Measurements from ENCODE around the gene PSMD8.
"Not testable (repeated sequence)": the region's sequence is repeated elsewhere in the genome, so short reads cannot be mapped to it uniquely, and the experiment has no call there.

PSMD8 gene

DNA sequence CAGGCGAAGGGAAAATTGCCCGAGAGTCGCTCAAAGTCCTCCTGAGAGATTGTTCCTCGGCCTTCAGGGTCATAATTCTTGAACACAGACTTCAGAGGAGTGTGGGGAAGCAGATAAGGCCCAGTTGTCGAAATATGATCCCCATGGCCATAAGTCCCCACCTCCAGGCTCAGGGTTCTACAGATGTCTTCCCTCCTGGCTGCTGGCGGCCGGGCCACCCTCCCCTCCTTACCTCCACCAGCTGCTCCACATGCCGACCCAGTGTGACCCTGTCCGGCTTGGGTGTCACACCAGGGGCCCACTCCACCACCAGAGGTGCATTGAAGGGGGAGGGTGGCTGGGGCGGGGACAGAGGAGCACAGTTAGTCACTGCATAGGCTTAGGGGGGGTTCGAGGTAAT, 38.6 kb downstream of the PSMD8 start:
- DNase-seq = no peak

DNA sequence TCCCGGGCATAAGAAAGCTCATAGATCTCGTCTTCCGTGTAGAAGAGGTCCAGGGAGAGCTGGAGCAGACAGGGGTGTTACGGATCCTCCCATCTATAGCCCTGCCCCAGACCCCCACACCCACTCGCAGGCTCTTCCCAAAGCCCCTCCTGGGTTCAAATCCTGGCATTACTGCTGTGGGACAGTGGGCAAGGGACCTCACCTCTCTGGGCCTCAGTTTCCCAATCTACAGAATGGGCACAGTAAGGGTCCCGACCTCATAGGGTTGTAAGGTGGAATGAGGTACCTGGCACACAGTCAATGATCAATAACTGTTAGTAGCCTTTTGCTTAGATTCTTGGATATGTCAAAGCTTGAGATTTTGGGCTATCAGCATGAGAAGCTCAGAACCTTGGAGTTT, 39.0 kb downstream of the PSMD8 start:
- DNase-seq = no peak

DNA sequence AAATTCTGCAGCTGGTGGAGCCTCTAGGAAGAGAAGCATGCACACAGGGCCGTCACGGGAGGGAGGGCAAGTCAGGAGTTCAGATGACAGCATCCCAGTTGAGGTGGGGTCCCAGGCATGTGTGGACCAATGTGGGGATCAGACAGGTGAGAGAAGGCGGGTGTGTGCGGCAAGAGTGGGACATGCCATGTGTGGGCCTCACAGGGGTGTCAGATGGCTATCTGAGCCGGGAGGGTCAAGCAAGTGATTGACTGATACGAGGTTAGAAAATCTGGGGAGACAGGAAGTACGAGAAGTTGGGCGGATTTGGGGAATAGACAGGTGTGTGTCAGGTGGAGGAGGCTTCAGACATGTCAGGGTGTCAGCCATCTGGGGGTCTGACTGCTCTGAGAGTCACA, 42.8 kb downstream of the PSMD8 start:
- no peak for DNase-seq

DNA sequence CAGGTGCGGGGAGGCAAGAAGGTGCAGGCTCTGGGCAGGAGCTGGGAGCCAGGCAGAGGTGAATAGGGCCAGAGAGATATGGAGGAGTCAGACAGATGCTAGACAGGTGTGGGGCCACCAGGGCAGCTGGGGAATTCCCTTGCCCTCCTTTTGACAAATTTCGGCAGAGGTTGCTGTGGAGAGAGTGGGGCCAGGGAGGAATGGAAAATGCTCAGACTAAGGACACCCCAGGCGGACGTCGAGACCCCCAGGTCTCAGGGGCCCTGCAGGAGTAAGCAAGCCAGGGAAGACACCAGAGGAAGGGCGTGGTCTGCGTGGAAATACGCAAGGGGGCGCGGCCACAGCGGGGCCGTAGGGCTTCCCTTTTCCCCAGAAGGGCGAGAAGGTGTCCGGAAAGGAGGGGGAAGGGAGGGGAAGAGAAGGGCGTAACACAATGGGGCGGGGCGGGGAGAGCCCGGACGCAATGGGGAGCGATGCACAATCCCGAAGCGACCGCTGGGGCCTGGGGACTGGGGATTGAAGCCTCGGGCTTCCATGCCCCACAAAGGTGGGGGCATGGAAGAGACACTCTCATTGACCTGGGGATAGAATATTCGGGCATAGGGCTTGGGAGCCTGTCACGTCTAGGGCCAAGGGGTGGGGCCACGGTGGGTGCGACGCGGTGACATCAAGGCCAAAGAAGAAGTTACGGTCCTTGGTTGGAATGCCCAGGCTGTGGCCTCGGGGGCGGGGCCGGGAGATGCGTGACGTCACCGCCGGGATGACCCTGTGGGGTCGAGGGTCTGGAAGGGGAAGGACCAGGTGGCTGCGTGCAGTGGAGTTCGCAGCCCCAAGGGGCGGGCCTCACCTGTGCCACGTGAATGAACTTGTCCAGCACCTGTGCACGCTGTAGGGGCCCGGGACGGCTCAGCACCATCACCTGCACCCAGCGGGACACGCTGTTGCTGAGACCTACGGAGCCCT, 43.5 kb downstream of the PSMD8 start:
- no peak for DNase-seq

DNA sequence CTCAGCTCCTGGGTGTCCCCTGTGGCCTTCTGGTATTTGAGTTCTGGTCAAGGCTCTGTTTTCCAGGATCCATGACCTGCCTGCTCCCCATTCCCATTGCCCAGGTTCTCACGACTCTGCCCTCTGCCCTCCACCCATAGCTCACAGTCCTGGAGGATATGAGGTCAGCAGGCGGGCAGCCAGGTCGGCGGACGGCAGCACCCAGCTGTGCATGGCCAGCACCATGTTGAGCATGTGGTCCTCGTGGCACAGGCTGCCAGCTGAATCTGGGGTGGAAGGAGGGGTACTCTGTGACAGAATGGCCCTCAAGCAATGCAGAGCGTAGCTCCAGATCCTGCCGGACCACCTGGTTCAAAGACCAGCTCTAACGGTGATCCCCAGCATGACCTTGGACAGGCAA, 46.6 kb downstream of the PSMD8 start:
- no peak for DNase-seq

DNA sequence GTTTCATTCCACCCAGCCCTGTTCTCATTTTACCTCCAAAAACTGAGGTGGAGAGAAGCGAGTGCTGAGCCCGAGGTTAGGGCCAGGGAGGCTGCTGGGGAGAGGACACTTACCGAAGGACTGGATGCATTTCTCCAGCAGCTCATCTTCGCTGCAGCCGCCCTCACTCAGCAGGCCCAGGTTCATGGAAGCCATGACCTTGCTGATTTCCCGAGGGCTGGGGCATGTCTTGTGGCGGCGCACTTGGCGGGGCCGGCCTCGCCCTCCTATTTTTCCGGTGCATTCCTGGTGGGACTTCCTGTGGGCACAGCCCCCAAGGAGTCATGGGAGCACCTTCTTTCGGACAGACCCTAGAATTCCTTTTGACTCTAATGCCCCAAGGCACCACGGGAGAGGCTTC, 47.5 kb downstream of the PSMD8 start:
- no peak for DNase-seq

DNA sequence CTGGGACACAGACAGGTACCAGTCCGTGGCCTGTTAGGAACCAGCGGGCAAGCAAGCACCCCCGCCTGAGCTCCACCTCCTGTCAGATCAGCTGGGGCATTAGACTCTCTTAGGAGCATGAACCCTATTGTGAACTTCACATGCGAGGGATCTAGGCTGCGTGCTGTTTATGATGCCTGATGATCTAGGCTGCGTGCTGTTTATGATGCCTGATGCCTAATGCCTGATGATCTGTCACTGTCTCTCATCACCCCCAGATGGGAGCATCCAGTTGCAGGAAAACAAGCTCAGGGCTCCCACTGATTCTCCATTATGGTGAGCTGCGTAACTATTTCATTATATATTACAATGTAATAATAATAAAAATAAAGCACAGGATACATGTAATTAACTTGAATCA, 48.1 kb downstream of the PSMD8 start:
- DNase-seq = no peak

DNA sequence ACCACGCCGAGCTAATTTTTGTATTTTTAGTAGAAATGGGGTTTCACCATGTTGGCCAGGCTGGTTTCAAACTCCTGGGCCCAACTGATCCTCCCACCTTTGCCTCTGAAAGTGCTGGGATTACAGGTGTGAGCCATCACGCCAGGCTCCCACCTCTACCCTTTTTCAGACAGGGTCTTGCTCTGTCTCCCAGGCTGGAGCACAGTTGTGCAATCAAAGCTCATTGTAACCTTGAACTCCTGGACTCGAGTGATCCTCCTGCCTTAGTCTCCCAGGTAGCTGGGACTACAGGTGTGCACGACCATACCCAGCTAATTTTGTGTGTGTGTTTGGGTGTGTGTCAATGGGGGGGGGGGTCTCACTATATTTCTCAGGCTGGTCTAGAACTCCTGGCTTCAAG, 49.9 kb downstream of the PSMD8 start:
- no peak for DNase-seq

DNA sequence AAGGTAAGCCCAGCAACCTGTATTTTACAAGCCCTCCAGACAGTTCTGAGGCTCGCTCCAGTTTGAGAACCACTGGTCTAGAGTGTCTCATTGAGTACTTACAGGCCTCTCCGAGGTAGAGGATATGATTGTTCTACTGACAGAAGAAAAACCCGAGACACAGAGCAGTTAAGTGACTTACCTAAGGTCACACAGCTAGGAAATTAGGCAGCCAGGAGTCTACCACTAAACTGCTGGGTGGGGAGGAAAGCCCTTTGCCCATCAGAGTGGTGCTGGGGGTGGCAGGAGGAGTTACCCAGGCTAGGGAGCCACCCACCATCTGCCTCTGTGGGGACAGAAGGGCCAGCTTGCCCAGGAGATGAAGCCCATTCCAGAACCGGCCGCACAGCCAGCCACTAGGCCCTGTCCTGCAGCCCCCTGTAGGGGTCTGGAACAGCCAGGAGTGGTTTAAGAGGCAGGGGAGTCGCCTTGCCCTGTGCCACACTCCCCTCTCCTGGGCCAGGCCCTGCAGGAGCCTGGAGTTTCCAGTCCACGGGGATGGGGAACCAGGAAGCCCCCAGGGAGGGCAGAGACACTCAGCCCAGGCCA, 50.9 kb downstream of the PSMD8 start:
- DNase-seq = no peak

DNA sequence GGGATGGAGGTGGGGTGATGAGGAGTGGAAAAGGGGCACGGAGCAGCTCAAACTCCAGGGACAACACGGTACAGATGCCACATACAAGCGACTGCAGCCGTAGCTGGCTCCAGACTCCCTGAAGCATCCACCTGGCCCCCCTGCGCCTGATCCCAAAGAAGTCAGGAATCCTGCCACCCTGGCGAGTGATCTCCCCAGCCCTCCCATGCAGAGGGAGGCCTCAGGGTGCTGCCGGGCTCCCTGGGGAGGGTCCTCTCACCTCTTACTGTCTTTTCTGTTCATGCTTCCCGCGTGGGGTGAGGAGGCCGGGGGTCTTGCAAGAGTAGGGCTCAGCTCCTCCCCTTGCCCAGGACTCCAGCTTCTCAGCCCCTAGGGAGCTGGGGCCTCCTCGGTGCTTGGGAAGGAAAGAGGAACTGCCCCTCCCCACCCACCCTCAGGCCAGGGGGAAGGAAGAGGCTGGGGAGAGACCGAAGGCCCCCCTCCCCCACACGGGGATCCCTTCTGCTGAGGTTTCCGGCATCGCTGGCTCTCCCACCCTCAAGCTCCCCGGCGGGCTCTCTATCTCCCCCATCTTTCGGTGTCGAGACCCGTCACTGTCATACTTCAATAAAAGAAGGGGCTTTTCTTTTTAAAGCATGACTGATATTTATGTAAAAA, 51.6 kb downstream of the PSMD8 start, which contains the start of gene RASGRP4:
Gene RASGRP4 (minus strand): TSS at position 410 of the 657 bp plus-strand sequence. CDS start 128 bp downstream, at position 282.
- DNase-seq = no peak

DNA sequence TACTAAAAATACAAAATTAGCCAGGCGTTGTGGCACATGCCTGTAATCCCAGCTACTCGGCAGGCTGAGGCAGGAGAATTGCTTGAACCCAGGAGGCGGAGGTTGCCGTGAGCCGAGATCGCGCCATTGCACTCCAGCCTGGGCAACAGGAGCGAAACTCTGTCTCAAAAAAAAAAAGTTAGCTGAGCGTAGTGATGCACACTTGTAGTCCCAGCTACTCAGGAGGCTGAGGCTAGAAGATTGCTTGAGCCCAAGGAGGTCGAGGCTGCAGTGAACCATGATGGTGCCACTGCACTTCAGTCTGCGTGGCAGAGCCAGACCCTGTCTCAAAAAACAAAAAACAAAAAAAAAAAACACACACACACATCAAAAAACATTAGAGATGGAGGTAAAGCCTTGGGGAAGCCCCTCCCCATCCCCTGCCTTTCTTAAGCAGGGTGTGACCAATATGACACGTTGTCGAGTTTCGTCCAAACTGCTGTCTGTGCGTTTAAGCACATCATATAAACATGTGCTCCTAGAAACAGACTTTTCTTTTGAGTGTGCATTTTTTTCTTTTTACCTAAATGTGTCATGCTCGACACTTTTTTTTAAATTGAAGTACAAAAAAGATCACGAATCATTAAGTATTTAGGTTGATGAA, 52.8 kb downstream of the PSMD8 start:
- not testable (repeated sequence) for DNase-seq

DNA sequence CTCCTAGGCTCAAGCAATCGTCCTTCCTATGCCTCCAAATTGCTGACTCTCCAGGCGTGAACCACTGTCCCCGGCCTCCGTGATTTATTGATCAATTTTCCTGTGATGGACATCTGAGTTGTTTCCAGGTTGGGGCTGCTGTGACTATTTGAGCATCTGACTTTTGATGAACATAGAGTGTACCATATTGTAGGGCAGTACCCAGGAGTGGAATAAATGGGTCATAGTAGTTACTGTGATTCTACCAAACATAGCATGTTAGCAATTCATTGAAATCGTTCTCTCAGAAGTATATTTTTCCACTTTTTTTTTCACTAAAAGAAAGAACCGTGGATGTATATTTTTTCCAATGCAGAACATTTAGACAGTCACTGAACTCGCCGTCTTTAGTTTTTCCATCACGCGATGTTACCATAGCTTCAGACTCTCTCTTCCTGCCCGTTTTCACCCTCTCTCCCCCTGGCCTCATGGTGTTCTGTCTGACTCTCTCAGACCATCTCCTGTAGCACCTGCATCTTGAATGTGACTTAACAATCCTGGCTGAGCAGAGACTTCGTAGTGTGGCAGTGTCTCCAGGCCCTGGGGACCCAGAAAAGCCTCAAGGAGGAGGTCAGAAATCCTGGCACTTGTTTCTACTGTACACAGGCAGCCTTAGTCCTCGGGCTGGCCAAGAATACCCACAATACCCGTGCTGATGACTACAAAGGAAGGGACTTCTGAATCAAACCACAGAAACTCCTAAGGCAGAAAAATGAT, 54.9 kb downstream of the PSMD8 start:
- DNase-seq = no peak

DNA sequence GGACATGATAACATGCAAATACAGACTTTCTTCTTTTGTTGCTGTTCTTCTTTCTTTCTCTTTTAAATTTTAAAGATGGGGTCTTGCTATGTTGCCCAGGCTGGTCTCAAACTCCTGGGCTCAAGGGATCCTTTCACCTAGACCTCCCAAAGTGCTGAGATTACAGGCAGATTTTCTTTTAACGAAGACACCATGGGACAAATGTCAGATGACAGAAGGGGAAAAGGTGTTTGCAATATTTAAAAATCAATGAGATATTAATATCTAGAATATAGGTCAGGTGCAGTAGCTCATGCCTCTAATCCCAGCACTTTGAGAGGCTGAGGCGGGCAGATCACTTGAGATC, 55.4 kb downstream of the PSMD8 start:
- no peak for DNase-seq

DNA sequence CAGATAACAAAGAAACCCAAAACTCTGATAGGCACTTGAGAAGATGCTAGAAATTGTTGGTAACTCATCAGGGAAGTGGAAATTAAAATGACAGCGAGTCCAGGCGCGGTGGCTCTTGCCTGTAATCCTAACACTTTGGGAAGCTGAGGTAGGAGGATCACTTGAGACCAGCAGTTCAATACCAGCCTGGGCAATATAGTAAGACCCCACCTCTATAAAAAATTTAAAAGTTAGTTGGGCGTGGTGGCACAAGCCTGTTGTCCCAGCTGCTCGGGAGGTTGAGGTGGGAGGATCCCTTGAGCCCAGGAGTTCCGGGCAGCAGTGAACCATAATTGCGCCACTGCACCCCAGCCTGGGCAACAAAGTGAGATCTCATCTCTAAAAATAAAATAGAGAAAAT, 56.6 kb downstream of the PSMD8 start:
- DNase-seq = no peak

DNA sequence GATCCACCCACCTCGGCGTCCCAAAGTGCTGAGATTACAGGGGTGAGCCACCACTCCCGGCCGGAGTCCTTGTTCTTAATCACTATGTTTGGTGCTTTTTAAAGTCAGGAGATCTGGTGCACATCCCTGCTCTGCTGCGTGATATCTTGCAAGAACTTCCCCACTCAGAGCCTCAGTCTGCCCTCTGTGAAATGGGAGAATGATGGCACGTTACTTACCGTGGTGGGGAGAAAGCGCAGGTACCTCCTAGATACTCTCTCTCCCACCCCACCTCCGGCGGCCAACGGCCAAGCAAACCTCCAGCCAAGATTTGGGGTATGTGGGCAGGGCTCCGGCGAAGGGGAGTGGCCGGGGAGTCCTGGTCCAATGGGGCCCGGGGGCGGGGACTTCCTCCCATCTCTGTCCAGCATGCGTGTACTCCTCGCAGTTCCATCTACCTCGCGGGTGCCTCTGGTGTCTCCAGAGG, 58.9 kb downstream of the PSMD8 start, which contains the start of gene RYR1:
Gene RYR1 (plus strand): TSS at position 424 of the 466 bp plus-strand sequence. CDS start 139 bp downstream, outside the sequence.
- DNase-seq = no peak

Measured in NCI-H446 treated with DMSO at 0.1 percent for 48 hours (cell line).